Gastrocnemius medialis (tissue), 4 donors: Measurements from ENCODE around the gene PLEKHG3.

ENCODE experiments used
- POLR2A ChIP-seq, 2 donors: fragments of 450-650 bp; IDR thresholded peaks; one replicate each; pipeline ENCODE4 v1.6.1; 2017; ENCODE audit warnings: antibody characterized with exemption in 2 of 2, mild to moderate bottlenecking in 2 of 2, moderate library complexity in 2 of 2
- TF ChIP-seq, protein P1 (sequence below), 5 experiments: fragments of 450-650 bp in 3 of 5; fragments of 200-600 bp in 2 of 5; sonication (generic) in 2 of 5; IDR thresholded peaks in 4 of 5; conservative IDR thresholded peaks in 1 of 5; 1 replicate in 4 of 5; 2 replicates in 1 of 5; pipeline ENCODE4 v1.5.1; 2016 to 2019; ENCODE audit warnings: antibody characterized with exemption in 5 of 5, mild to moderate bottlenecking in 3 of 5, moderate library complexity in 3 of 5

GRCh38 chr14:64671591-64671990, 32.6 kb upstream of the PLEKHG3 start:
- TF ChIP-seq, protein P1, sequence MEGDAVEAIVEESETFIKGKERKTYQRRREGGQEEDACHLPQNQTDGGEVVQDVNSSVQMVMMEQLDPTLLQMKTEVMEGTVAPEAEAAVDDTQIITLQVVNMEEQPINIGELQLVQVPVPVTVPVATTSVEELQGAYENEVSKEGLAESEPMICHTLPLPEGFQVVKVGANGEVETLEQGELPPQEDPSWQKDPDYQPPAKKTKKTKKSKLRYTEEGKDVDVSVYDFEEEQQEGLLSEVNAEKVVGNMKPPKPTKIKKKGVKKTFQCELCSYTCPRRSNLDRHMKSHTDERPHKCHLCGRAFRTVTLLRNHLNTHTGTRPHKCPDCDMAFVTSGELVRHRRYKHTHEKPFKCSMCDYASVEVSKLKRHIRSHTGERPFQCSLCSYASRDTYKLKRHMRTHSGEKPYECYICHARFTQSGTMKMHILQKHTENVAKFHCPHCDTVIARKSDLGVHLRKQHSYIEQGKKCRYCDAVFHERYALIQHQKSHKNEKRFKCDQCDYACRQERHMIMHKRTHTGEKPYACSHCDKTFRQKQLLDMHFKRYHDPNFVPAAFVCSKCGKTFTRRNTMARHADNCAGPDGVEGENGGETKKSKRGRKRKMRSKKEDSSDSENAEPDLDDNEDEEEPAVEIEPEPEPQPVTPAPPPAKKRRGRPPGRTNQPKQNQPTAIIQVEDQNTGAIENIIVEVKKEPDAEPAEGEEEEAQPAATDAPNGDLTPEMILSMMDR (IDR thresholded peaks at IDR 0.05 in 4 of 5, conservative IDR thresholded peaks at IDR 0.05 in 1 of 5) = peak; percentile 33 to 68 (median 54)
- no peak for TF ChIP-seq POLR2A (IDR thresholded peaks at IDR 0.05)
